AG04449 (cell line): ENCODE measurements around the gene KIF20B.

Experiments used
- CTCF ChIA-PET: fragments of 350-600 bp; formaldehyde crosslinking; extraction: SDS; loops from one replicate; lab custom pipeline; 2021; ENCODE audit warnings: antibody characterized with exemption; lab: Yijun Ruan, JAX
- POLR2A ChIA-PET: fragments of 400-600, 350-600 bp; formaldehyde crosslinking; extraction: SDS; loops from one replicate; lab custom pipeline; 2020; ENCODE audit warnings: antibody characterized with exemption, inconsistent platforms; lab: Yijun Ruan, JAX
- DNase-seq: peaks from one replicate; pipeline ENCODE4 v3.0.0-alpha.2; 2010; ENCODE audit warnings: low read depth, low spot score
- H3K4me3 ChIP-seq: 2 replicates; pipeline ENCODE4 v1.5.1; 2011; ENCODE audit warnings: low read depth, mild to moderate bottlenecking, control low read depth, low read length
- CTCF ChIP-seq: IDR thresholded peaks from one replicate; pipeline ENCODE4 v1.5.1; 2011; ENCODE audit warnings: mild to moderate bottlenecking, moderate library complexity, low read length, control low read depth, inconsistent platforms; ENCODE audit not compliant: insufficient read depth; ENCODE audit errors: missing control alignments

The KIF20B gene

DNA sequence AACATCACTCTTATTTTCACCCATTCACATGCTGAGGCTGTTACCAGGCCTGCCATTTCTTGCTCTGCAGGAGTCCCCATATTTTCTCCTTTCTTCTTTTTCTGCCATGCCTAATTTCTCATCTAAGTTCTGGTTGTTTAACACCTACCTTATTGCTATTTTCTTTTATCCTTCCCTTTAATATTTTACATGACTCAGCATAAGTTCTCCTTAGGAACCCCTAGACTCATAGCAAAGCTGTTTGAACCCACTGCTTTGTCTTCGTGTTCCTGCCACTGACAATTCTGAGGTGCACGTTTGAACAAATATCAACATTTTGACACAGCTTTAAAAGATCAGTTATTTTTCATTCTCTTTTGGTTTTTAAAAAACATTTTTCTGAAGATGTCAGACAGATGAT, 98.2 kb downstream of the KIF20B start:
- no peak overlapping the region for H3K4me3 ChIP-seq
- no peak for TF ChIP-seq CTCF
- CTCF ChIA-PET, result interaction anchor here (0.6 to 0.9 kb wide), 2 partner anchors 1061 to 1102 kb away, joined by 3 read pairs; no protein-coding TSS in a partner anchor
- no peak for DNase-seq
- POLR2A ChIA-PET, result no interaction called here

GRCh38 chr10:89805599-89806013, 104.2 kb downstream of the KIF20B start:
- no peak for TF ChIP-seq CTCF
- POLR2A ChIA-PET, result no interaction called here
- CTCF ChIA-PET, result interaction anchor here (0.8 to 1.0 kb wide), 2 partner anchors 66 to 1058 kb away, joined by 3 read pairs; no protein-coding TSS in a partner anchor

GRCh38 chr10:89808842-89809241, 107.5 kb downstream of the KIF20B start:
- no peak for DNase-seq
- ChIA-PET CTCF (interaction anchor here (1.2 kb wide), 1 partner anchor 15 kb away, joined by 4 read pairs; no protein-coding TSS in a partner anchor), POLR2A (no interaction called here)
- H3K4me3 ChIP-seq, result no peak overlapping the region
- no peak for TF ChIP-seq CTCF

More at GRCh38 chr10:89805599-89806013, 104.2 kb downstream of the KIF20B start:
- DNase-seq, result no peak
- no peak overlapping the region for H3K4me3 ChIP-seq

DNA sequence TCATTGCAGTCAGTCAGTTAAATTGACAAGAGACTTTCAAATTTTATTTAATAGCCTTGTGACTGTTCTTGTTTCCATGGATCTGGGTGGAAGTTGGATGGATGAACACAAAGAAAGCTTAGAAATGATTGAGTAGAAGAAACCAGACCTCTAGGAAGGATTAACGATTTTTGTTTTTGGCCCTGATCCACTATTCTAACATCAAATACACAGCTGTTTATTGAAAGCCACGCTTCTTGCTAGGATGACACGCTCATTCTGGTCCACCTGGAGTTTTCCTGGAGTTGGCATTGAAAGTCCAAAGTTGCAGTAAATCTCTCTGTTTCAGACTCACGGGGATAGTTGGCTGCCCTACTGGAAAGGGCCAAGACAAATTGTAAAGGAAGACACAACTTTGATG, 108.4 kb downstream of the KIF20B start:
- no peak for DNase-seq
- no peak for TF ChIP-seq CTCF
- CTCF ChIA-PET, result interaction anchor here (0.7 kb wide), 1 partner anchor 49 kb away, joined by 3 read pairs; no protein-coding TSS in a partner anchor
- H3K4me3 ChIP-seq, result no peak overlapping the region
- POLR2A ChIA-PET, result no interaction called here

DNA sequence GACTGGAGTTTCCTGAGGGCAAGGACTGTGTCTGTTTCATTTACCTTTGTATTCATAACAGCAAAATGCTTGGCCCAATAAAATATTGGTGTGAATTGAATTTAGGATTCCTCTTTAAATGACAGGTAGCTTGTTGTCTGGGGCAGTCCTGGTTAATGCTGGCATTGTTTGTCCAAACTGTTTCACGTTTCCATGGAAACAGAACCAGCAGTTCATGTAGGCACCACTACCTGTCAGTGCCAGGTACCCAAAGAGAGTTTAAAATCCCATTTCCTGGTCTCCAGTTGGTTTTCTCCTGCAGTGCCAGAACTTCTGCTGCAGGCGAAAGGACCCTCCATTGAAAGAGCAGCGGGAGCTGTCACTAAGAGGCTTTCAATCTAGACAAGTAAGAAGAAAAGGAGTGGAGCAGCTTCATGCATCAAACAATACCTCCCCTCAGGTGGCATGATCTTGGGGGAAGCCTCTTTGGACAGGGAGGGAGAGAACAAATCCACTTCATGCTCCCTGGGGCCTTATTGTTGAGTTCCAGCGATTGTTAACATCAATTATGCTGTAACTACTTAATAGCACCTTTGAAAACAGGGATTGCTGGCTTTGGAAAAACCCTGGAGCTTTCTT, 109.6 kb downstream of the KIF20B start:
- CTCF ChIA-PET, result no interaction called here
- TF ChIP-seq CTCF, result no peak
- POLR2A ChIA-PET, result no interaction called here
- no peak for DNase-seq
- H3K4me3 ChIP-seq, result no peak overlapping the region

GRCh38 chr10:89813546-89813945, 112.2 kb downstream of the KIF20B start:
- no peak for TF ChIP-seq CTCF
- no peak overlapping the region for H3K4me3 ChIP-seq
- ChIA-PET POLR2A (no interaction called here), CTCF (no interaction called here)
- no peak for DNase-seq
